OCI-LY1 (cell line): ENCODE measurements around the gene ADCY4.

Experiments used
- H2AFZ ChIP-seq: fragments of 200-600 bp; sonication (generic), shearing (Covaris generic); 2 replicates; pipeline ENCODE4 v1.6.0; 2014; ENCODE audit warnings: antibody characterized with exemption, mild to moderate bottlenecking, low read length
- H3F3A ChIP-seq: fragments of 200-600 bp; sonication (generic), shearing (Covaris generic); 2 replicates; pipeline ENCODE4 v1.6.0; 2014; ENCODE audit warnings: mild to moderate bottlenecking, antibody characterized with exemption, low read length, moderate library complexity; ENCODE audit not compliant: insufficient read depth
- H3K27ac ChIP-seq: fragments of 200-600 bp; sonication (generic); 2 replicates; pipeline ENCODE4 v1.5.1; 2014; ENCODE audit warnings: low read length, mixed run types, mild to moderate bottlenecking, low read depth; ENCODE audit not compliant: poor library complexity, severe bottlenecking
- H3K27me3 ChIP-seq: fragments of 200-600 bp; sonication (generic); 2 replicates; pipeline ENCODE4 v1.6.0; 2014; ENCODE audit warnings: antibody characterized with exemption, mild to moderate bottlenecking, low read length, moderate library complexity; ENCODE audit not compliant: insufficient read depth
- H3K36me3 ChIP-seq: fragments of 200-600 bp; sonication (generic); 2 replicates; pipeline ENCODE4 v1.6.1; 2014; ENCODE audit warnings: mild to moderate bottlenecking, antibody characterized with exemption, low read length, moderate library complexity, mixed read lengths; ENCODE audit not compliant: insufficient read depth
- H3K4me1 ChIP-seq: fragments of 200-600 bp; sonication (generic); 2 replicates; pipeline ENCODE4 v1.5.1; 2014; ENCODE audit warnings: mild to moderate bottlenecking, low read length, moderate library complexity; ENCODE audit not compliant: insufficient read depth, severe bottlenecking
- H3K4me2 ChIP-seq: fragments of 200-600 bp; sonication (generic), shearing (Covaris generic); 2 replicates; pipeline ENCODE4 v1.6.1; 2014; ENCODE audit warnings: low read length
- H3K4me3 ChIP-seq: fragments of 200-600 bp; sonication (generic); 2 replicates; pipeline ENCODE4 v1.5.1; 2014; ENCODE audit warnings: low read length, low read depth, mild to moderate bottlenecking, mixed read lengths; ENCODE audit not compliant: poor library complexity, severe bottlenecking
- H3K79me2 ChIP-seq: fragments of 200-600 bp; shearing (Covaris generic); 2 replicates; pipeline ENCODE4 v1.6.1; 2016; ENCODE audit warnings: mixed run types, low read length, mixed read lengths; ENCODE audit not compliant: insufficient read depth
- H3K9ac ChIP-seq: fragments of 200-600 bp; sonication (generic), shearing (Covaris generic); 2 replicates; pipeline ENCODE4 v1.6.1; 2014; ENCODE audit warnings: mild to moderate bottlenecking, low read length, mixed read lengths
- H3K9me2 ChIP-seq: fragments of 200-600 bp; sonication (generic), shearing (Covaris generic); 2 replicates; pipeline ENCODE4 v1.6.1; 2014; ENCODE audit warnings: low read depth, mild to moderate bottlenecking, low read length, mixed read lengths
- H3K9me3 ChIP-seq: fragments of 200-600 bp; shearing (Covaris generic); 2 replicates; pipeline ENCODE4 v1.6.1; 2014; ENCODE audit warnings: low read length, mixed read lengths
- H4K20me1 ChIP-seq: fragments of 200-600 bp; sonication (generic), shearing (Covaris generic); 2 replicates; pipeline ENCODE4 v1.6.0; 2016; ENCODE audit warnings: mild to moderate bottlenecking, low read length; ENCODE audit not compliant: insufficient read depth
- CTCF ChIP-seq: fragments of 200-600 bp; sonication (generic), shearing (Covaris generic); IDR thresholded peaks from 2 replicates; pipeline ENCODE4 v1.5.1; 2017; ENCODE audit warnings: mild to moderate bottlenecking, antibody characterized with exemption, low read length, moderate library complexity, mixed read lengths
- EZH2 ChIP-seq: fragments of 200-600 bp; sonication (generic), shearing (Covaris generic); IDR thresholded peaks from 2 replicates; pipeline ENCODE4 v1.8.0; 2017; ENCODE audit warnings: borderline replicate concordance, mixed run types, mild to moderate bottlenecking, antibody characterized with exemption, low read length, moderate library complexity, mixed read lengths

Gene ADCY4

GRCh38 chr14:24348186-24348585 lies 13.3 kb upstream of the ADCY4 start:
- Histone ChIP-seq H3K9me3 (no peaks in the 10 kb centered on the region), H3K9me2 (no peaks in the 10 kb centered on the region), H3K27me3 (peaks cover 3% of the 10 kb centered on the region; the same call in 1 of the 2 replicates), H4K20me1 (no peaks in the 10 kb centered on the region), H3K4me3 (no peak overlapping the region), H3K27ac (no peak overlapping the region), H3K36me3 (no peaks in the 10 kb centered on the region), H2AFZ (no peak overlapping the region), H3F3A (no peaks in the 10 kb centered on the region), H3K4me1 (no peaks in the 10 kb centered on the region), H3K4me2 (no peak overlapping the region), H3K9ac (no peak overlapping the region), H3K79me2 (no peaks in the 10 kb centered on the region)
- no peak for TF ChIP-seq EZH2
- TF ChIP-seq CTCF = no peak

GRCh38 chr14:24347134-24347533 lies 12.3 kb upstream of the ADCY4 start:
- TF ChIP-seq EZH2 = no peak
- no peak for TF ChIP-seq CTCF
- no peaks in the 10 kb centered on the region for H3K9me3 ChIP-seq
- no peaks in the 10 kb centered on the region for H4K20me1 ChIP-seq
- no peaks in the 10 kb centered on the region for H3K79me2 ChIP-seq
- H3K27me3 ChIP-seq = 0 out of 2 replicates have a peak, but pooled peaks cover 3% of the 10 kb centered on the region
- H3K4me1 ChIP-seq = no peaks in the 10 kb centered on the region
- H3K36me3 ChIP-seq = no peaks in the 10 kb centered on the region
- no peak overlapping the region for H2AFZ ChIP-seq
- no peaks in the 10 kb centered on the region for H3F3A ChIP-seq
- no peak overlapping the region for H3K27ac ChIP-seq
- no peaks in the 10 kb centered on the region for H3K9me2 ChIP-seq
- no peak overlapping the region for H3K4me3 ChIP-seq
- H3K4me2 ChIP-seq = no peak overlapping the region
- H3K9ac ChIP-seq = no peak overlapping the region

GRCh38 chr14:24343795-24344660 lies 9.2 kb upstream of the ADCY4 start:
- TF ChIP-seq CTCF = no peak
- no peak for TF ChIP-seq EZH2
- Histone ChIP-seq H2AFZ (no peak overlapping the region), H3K79me2 (no peaks in the 10 kb centered on the region), H3F3A (no peaks in the 10 kb centered on the region), H3K4me1 (peaks cover 11% of the 10 kb centered on the region), H4K20me1 (no peaks in the 10 kb centered on the region), H3K9me2 (no peaks in the 10 kb centered on the region), H3K9ac (no peak overlapping the region), H3K27ac (no peak overlapping the region), H3K4me3 (no peak overlapping the region), H3K9me3 (no peaks in the 10 kb centered on the region), H3K36me3 (no peaks in the 10 kb centered on the region), H3K27me3 (no peaks in the 10 kb centered on the region), H3K4me2 (no peak overlapping the region)
